Thyroid gland (tissue), 4 donors: ENCODE measurements around the gene DCPS. TPM values are rescaled to one million over a fixed set of nuclear protein-coding genes. Genes with fewer than 3 reads are reported as not detected.

Experiments used
- DNase-seq, 2 donors: peaks; one replicate each; pipeline ENCODE4 v3.0.0-alpha.2; 2019
- H3K27ac ChIP-seq, 3 donors: fragments of 200-600 bp; sonication (generic); 1 replicate in 2 of 3; 2 replicates in 1 of 3; pipeline ENCODE4 v1.5.1; 2016 to 2019; ENCODE audit warnings: mild to moderate bottlenecking in 1 of 3, moderate library complexity in 1 of 3
- H3K27me3 ChIP-seq: fragments of 200-600 bp; sonication (generic); one replicate; pipeline ENCODE4 v1.5.1; 2019
- H3K36me3 ChIP-seq, 2 donors: fragments of 200-600 bp; sonication (generic); one replicate each; pipeline ENCODE4 v1.5.1; 2016 to 2019
- H3K4me1 ChIP-seq, 2 donors: fragments of 200-600 bp; sonication (generic); one replicate each; pipeline ENCODE4 v1.5.1; 2017 to 2019
- H3K4me3 ChIP-seq, 3 donors: fragments of 200-600 bp; sonication (generic); replicated peaks in 1 of 3; 1 replicate in 2 of 3; 2 replicates in 1 of 3; pipeline ENCODE4 v1.5.1; 2016; ENCODE audit warnings: mild to moderate bottlenecking in 1 of 3
- H3K9me3 ChIP-seq: fragments of 200-600 bp; sonication (generic); one replicate; pipeline ENCODE4 v1.5.1; 2017
- CTCF ChIP-seq, 6 experiments: fragments of 200-600 bp in 3 of 6; fragments of 450-650 bp in 3 of 6; sonication (generic) in 3 of 6; IDR thresholded peaks; one replicate each; pipeline ENCODE4 v1.5.1; 2016 to 2019; ENCODE audit warnings: antibody characterized with exemption in 6 of 6, mild to moderate bottlenecking in 2 of 6, inconsistent platforms in 1 of 6, moderate library complexity in 1 of 6
- POLR2A ChIP-seq, 2 donors: fragments of 450-650 bp; IDR thresholded peaks; one replicate each; pipeline ENCODE4 v1.6.1; 2017; ENCODE audit warnings: antibody characterized with exemption in 2 of 2, mild to moderate bottlenecking in 2 of 2, moderate library complexity in 1 of 2
- WGBS, 2 donors: methylation state at CpG; one replicate each; pipeline ENCODE4 v1.1.5; 2017; 5-methylcytosine and 5-hydroxymethylcytosine counted together
- intact Hi-C: fragments of 100-400 bp; cut with DNase I; formaldehyde crosslinking; loops from one replicate; pipeline ENCODE4 v1.15.1; 2023
- total RNA-seq, 4 donors: library from RNA; depleted of rRNA; stranded (reverse); fragments of >200 nt; gene quantifications; one replicate each; pipeline ENCODE4 v1.2.3, GENCODE V29; 2016

DCPS gene
- total RNA-seq, 4 donors from 2014 or later = 6.1 to 18.9 (median 13.9) TPM

- Histone ChIP-seq H3K9me3 (no peaks in the 10 kb centered on the region), H3K36me3 (no peaks in the 10 kb centered on the region), H3K27me3 (no peaks in the 10 kb centered on the region), H3K4me3 (no peak overlapping the region), H3K4me1 (peaks cover 0 to 10% of the 10 kb centered on the region in 2 donors), H3K27ac (no peak overlapping the region)
- DNase-seq = no peak
- intact Hi-C loops = no loop called here
- WGBS, 2 donors = 95 to 97% methylated on average over 6 of the region's 6 CpGs
- TF ChIP-seq CTCF (IDR thresholded peaks at IDR 0.05) (no peak), POLR2A (IDR thresholded peaks at IDR 0.05) (no peak)
Measured at GRCh38 chr11:126334659-126335462, 31.0 kb downstream of the DCPS start.

GRCh38 chr11:126335463-126335760, 31.6 kb downstream of the DCPS start:
- Histone ChIP-seq H3K4me3 (no peak overlapping the region), H3K27ac (no peak overlapping the region), H3K36me3 (no peaks in the 10 kb centered on the region), H3K4me1 (peaks cover 3 to 15% of the 10 kb centered on the region in 2 donors), H3K27me3 (no peaks in the 10 kb centered on the region), H3K9me3 (no peaks in the 10 kb centered on the region)
- 81 to 92% methylated on average over 5 of the region's 5 CpGs for WGBS, 2 donors
- DNase-seq = no peak
- intact Hi-C loops = no loop called here
- no peak for TF ChIP-seq CTCF (IDR thresholded peaks at IDR 0.05)
- no peak for TF ChIP-seq POLR2A (IDR thresholded peaks at IDR 0.05)

GRCh38 chr11:126336138-126336541, 32.3 kb downstream of the DCPS start:
- no peak for TF ChIP-seq CTCF (IDR thresholded peaks at IDR 0.05)
- TF ChIP-seq POLR2A (IDR thresholded peaks at IDR 0.05) = no peak
- DNase-seq = no peak
- intact Hi-C loops = no loop called here
- WGBS, 2 donors = 71 to 88% methylated on average over 8 of the region's 8 CpGs
- Histone ChIP-seq H3K4me3 (no peak overlapping the region), H3K4me1 (peaks cover 6 to 17% of the 10 kb centered on the region in 2 donors), H3K9me3 (no peaks in the 10 kb centered on the region), H3K27me3 (no peaks in the 10 kb centered on the region), H3K36me3 (no peaks in the 10 kb centered on the region), H3K27ac (peak overlapping the region in 1 of 3 donors; percentile 7)

GRCh38 chr11:126336671-126337101, 32.8 kb downstream of the DCPS start:
- no peak for TF ChIP-seq POLR2A (IDR thresholded peaks at IDR 0.05)
- TF ChIP-seq CTCF (IDR thresholded peaks at IDR 0.05) = no peak
- Histone ChIP-seq H3K4me1 (peaks cover 6 to 17% of the 10 kb centered on the region in 2 donors), H3K9me3 (no peaks in the 10 kb centered on the region), H3K36me3 (no peaks in the 10 kb centered on the region), H3K27ac (peak overlapping the region in 1 of 3 donors; percentile 7), H3K4me3 (no peak overlapping the region), H3K27me3 (no peaks in the 10 kb centered on the region)
- intact Hi-C loops = no loop called here
- no peak for DNase-seq
- 65 to 75% methylated on average over 8 of the region's 9 CpGs for WGBS, 2 donors

- Histone ChIP-seq H3K4me3 (no peak overlapping the region), H3K9me3 (no peaks in the 10 kb centered on the region), H3K4me1 (peaks cover 6 to 17% of the 10 kb centered on the region in 2 donors), H3K27ac (no peak overlapping the region), H3K36me3 (no peaks in the 10 kb centered on the region), H3K27me3 (no peaks in the 10 kb centered on the region)
- no peak for DNase-seq
- WGBS, 2 donors = 86 to 95% methylated on average over 3 to 4 of the region's 4 CpGs
- intact Hi-C loops = no loop called here
- TF ChIP-seq CTCF (IDR thresholded peaks at IDR 0.05) = no peak
Measured at GRCh38 chr11:126337126-126337473, 33.2 kb downstream of the DCPS start.
